B cell (primary cell): Measurements from ENCODE around the gene IFT88.

Source experiments
- CTCF ChIP-seq: fragments of 200-600 bp; IDR thresholded peaks from one replicate; pipeline ENCODE4 v1.8.0; 2022; ENCODE audit warnings: antibody characterized with exemption, mild to moderate bottlenecking
- EZH2 ChIP-seq: IDR thresholded peaks from 2 replicates; pipeline ENCODE4 v1.6.1; 2012; ENCODE audit warnings: borderline replicate concordance, low read depth, mild to moderate bottlenecking, moderate library complexity, low read length; ENCODE audit not compliant: insufficient read depth, poor library complexity, severe bottlenecking

- no peak for TF ChIP-seq CTCF
- TF ChIP-seq EZH2, result no peak
These were observed 146.8 kb downstream of the IFT88 start for GRCh38 chr13:20713751-20714150.
